NK-92 (cell line): Measurements from ENCODE around the gene ARID3C.
"Not testable (repeated sequence)": the region's sequence is repeated elsewhere in the genome, so short reads cannot be mapped to it uniquely, and the experiment has no call there.

Experiments used
- DNase-seq: peaks from one replicate; lab custom pipeline; 2025; ENCODE audit not compliant: unreplicated experiment; lab: John Stamatoyannopoulos, UW

Gene ARID3C

DNA sequence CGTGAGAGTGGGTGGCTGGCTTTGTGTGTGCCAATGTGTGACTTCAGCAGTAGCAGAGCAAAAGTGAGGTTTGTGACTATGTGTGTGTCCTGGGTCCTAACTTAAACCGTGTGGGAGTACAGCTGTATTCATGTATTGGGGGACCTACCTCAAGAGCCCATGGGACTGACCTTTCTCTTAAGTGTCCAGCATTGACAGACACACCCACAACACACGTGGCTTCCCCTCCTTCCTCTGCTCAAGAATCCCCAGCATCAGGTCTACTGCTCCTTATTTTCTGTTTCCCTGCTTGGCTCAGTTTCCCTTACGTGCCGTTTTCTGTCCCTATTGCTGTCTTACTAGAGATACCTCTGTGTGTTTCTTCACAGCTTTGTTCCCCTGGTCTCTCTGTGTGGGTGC, 23.7 kb upstream of the ARID3C start:
- no peak for DNase-seq

GRCh38 chr9:34651876-34652601, 23.2 kb upstream of the ARID3C start, which contains the start of gene IL11RA:
Gene IL11RA (plus strand): TSS chr9:34652185. CDS start chr9:34655218, 3,033 bp downstream.
- no peak for DNase-seq

DNA sequence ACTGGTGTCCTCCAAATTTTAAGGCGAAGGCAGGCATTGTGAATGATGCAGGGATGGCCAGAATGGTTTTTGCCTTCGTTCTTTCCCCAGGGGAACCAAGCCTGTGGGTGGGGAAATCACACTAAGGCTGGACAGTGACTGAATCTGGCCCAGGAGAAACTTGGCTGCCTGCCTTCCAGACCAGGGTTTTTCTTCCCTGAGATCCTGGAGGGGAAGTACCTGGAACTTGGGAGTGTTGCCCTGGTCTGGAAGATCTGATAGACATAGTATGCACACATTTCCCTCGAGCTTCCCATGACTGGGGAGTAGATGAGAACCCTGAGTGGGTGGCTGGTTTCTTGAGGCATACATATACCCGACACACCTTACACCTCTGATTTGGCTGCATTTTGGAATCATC, 22.5 kb upstream of the ARID3C start:
- DNase-seq = no peak

DNA sequence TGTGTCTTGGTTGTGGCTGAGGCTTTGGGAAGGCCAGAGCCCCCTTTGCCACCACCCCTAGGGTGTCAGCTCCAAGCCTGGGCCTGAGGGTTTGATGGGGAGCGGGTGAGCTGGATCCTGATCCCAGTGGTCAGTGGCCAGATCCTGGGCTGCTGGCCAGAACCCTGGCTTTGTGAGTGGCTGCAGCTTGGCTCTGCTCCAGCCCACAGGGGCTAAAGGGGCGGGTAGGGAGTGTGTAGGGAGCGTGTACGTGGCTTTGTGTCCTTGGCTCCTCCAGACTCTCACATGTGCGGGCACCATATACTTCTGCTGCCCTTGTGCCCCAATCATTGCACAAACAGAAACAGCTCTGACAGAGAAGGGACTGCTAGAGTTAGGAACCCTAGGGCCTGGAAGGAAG, 21.9 kb upstream of the ARID3C start:
- DNase-seq = no peak

- DNase-seq = no peak
Measured at GRCh38 chr9:34648673-34649072, 19.8 kb upstream of the ARID3C start.

DNA sequence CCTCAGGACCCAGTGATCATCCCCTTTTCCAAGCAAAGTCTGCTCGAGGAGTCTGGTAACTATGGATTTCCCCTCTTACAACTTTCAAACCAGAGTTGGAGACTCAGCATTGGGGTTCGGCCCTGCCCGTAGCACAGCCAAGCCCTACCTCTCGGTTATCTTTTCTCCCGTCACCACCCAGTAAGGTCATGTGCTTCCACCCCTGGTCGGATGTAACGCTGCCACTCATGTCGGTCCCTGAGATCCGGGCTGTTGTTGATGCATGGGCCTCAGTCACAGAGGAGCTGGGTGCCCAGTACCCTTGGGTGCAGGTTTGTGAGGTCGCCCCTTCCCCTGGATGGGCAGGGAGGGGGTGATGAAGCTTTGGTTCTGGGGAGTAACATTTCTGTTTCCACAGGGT, 18.8 kb upstream of the ARID3C start:
- no peak for DNase-seq

DNA sequence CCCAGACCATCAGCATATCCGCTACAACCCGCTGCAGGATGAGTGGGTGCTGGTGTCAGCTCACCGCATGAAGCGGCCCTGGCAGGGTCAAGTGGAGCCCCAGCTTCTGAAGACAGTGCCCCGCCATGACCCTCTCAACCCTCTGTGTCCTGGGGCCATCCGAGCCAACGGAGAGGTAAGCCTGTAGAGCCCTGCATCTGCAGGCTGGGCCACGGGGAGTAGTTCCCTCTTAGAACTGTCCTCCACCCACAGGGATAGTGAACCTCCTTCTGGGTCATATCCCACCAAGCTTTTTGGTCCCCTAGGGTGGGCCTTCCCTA, 18.2 kb upstream of the ARID3C start:
- no peak for DNase-seq

DNA sequence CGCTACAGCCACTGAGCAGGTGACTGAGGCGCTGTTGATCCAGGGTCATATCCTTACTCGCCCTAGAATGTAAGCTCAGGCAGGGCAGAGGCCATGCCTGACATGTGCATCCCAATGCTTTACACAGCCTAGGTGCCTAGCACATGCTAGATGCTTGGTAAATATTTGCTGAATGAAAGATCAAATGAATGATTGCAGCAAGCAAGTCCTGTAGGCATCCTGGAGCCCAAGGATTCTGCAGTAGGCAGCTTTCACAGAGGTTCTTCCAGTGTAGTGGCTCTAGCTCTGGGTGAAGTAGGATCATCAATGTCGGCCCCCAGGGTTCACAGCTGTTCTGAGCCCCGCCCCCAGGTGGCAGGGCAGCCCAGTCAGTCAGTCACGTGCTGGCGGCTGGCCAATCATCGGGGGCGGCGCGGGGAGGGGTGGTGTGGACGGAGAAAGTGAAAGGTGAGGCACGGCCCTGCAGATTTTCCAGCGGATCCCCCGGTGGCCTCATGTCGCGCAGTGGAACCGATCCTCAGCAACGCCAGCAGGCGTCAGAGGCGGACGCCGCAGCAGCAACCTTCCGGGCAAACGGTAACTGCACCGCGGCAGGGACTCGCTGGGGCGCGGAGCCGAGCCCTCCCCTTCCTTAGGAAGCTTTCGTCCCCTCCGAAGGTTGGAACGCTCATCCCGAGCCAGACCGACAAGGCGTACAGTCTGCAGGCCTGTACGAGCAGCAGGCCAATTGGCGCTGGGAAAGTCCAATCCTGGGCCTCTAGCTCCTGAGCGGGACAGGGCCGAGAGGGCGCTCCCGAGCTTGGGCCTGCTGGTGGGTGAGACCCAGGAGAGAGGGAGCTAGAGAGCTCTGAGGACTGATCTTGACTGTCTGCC, 17.6 kb upstream of the ARID3C start, which contains the start of gene GALT:
Gene GALT, plus strand, starts transcription at position 465 of the 873 bp plus-strand sequence. Its CDS starts 30 bp downstream, at position 495.
- DNase-seq = peak; percentile 91

GRCh38 chr9:34644766-34645314, 16.0 kb upstream of the ARID3C start:
- no peak for DNase-seq

- DNase-seq = no peak
Measured at GRCh38 chr9:34642679-34643078, 13.8 kb upstream of the ARID3C start.

DNA sequence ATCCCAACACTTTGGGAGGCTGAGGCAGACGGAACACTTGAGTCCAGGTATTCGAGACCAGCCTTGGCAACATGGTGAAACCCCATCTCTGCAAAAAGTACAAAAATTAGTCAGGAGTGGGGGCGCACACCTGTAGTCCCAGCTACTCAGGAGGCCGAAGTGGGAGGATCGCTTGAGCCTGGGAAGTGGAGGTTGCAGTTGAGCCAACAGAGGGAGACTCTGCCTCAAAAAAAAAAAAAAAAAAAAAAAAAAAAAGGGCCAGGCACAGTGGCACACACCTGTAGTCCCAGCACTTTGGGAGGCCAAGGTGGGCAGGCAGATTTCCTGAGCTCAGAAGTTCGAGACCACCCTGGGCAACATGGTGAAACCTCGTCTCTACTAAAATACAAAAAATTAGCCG, 10.5 kb upstream of the ARID3C start:
- not testable (repeated sequence) for DNase-seq

- DNase-seq = no peak
Measured at GRCh38 chr9:34638138-34638445, 9.2 kb upstream of the ARID3C start.

DNA sequence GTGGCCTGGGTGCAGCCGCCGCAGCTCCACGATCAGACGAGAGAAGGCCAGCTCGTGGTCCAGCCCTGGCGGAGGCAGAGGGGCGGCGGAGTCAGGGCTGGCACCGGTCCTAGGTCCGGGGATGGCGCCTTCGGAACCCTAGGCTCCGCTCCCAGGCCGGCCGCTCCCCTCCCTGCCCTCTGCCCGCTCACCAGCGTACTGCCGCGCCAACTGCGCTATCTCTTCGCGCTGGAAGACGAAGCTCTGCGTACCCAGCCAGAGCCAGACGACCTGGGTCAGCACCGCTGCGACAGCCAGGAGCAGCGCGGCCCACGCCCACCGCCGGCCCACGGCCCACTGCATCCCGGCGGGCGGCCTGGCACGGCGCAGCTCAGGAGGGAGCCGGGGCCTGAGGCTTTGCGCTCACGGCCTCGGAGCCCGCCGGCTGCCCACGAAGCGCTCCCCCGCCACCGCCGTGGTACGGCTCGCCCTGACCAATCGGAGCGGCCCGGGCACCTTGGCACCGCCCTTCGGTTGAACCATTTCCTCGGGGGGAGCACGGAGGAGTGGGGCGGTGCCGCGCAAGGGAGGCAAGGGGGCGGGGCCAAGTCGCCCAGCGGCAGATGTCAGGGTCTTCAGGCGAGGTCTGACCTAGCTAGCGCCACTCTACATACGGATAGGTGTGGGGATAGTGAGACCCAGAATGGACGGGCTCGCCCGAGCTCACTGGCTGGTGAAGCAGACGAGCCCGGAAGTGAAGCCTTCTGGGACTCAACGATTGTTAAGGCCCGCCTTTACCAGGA, 8.7 kb upstream of the ARID3C start, which contains the start of gene SIGMAR1:
Gene SIGMAR1, minus strand, starts transcription at position 432 of the 782 bp plus-strand sequence. Its CDS starts 90 bp downstream, at position 342.
- peak; percentile 10 for DNase-seq

GRCh38 chr9:34636791-34637355, 8.0 kb upstream of the ARID3C start:
- DNase-seq = no peak

DNA sequence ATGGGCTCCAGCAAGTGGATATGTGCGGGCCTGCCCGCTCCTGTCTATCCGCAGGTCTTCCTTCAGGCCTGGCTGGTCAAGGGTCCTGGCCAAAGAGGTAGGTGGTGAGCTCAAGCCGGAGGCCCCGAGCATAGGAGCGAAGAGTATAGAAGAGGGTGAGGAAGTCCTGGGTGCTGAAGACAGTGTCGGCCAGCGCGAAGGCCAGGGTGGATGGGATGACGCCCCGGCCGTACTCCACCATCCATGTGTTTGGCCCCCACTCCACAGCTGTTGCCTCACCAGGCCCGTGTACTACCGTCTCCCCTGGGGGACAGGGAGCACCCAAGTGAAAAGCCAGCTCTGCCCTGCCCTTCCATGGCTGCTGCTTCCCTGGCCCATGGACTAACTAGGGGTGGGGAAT, 6.7 kb upstream of the ARID3C start:
- DNase-seq = no peak

GRCh38 chr9:34634551-34635248, 5.8 kb upstream of the ARID3C start:
- no peak for DNase-seq

- DNase-seq = no peak
Measured at GRCh38 chr9:34633851-34634550, 5.1 kb upstream of the ARID3C start.

GRCh38 chr9:34633166-34633565, 4.3 kb upstream of the ARID3C start:
- DNase-seq = no peak

DNA sequence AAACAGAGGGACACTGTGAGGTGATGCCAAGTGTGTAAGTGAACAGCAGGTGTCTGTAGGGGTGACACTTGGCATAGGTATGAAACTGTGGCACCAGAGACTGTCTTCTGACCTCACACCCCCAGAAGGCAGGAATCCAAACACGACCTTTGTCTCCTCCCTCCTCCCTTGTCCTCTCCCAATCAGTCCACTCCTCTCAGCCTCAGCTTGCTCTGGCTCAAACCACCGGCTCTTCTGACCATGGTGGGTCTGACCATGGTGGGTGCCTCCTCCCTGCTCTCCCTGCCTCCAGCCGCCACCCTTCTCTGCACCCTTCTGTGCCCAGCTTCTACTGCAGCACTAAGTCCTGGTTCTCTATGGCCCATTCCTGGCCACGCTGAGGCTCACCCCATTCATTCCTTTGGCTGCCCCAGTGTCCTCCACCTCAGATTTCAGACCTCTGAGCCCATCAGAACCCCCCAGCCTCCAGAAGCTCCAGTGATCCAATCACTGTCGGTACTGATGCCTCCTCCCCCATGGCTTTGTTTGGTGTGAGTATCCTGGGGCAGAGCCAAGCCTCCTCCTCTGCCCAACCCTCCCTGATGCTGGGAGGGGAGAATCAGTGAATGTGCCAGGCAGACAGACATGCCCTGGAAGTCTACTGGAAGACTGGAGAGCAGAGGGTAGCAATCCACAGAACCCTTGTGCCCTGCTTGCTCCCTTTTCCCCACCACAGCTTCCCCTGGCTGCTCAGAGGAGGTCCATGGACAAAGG, 1.7 kb upstream of the ARID3C start:
- DNase-seq = no peak
